RWPE1 (cell line): Measurements from ENCODE around the gene ARID3B.

ENCODE experiments used
- CTCF ChIA-PET: fragments of 350-600 bp; sonication (Branson Sonifier 250); formaldehyde crosslinking; extraction: SDS; loops from one replicate; lab custom pipeline; 2021; lab: Yijun Ruan, JAX
- POLR2A ChIA-PET: fragments of 400-600 bp; formaldehyde crosslinking; extraction: SDS; loops from one replicate; lab custom pipeline; 2020; ENCODE audit warnings: antibody characterized with exemption; ENCODE audit not compliant: low non-redundant PET; lab: Yijun Ruan, JAX
- DNase-seq: peaks from one replicate; pipeline ENCODE4 v3.0.0; 2012; ENCODE audit warnings: low spot score
- H3K27ac ChIP-seq: fragments of 450-650 bp; 2 replicates; pipeline ENCODE4 v1.5.1; 2017
- CTCF ChIP-seq: fragments of 450-650 bp; conservative IDR thresholded peaks from 2 replicates; pipeline ENCODE4 v1.5.1; 2017; ENCODE audit warnings: low read depth, mild to moderate bottlenecking

The ARID3B gene

GRCh38 chr15:74609938-74610301 lies 68.9 kb downstream of the ARID3B start:
- ChIA-PET POLR2A (no interaction called here), CTCF (interaction anchor here (0.7 kb wide), 1 partner anchor 25 kb away, joined by 4 read pairs; no protein-coding TSS in a partner anchor)
- no peak for TF ChIP-seq CTCF

DNA sequence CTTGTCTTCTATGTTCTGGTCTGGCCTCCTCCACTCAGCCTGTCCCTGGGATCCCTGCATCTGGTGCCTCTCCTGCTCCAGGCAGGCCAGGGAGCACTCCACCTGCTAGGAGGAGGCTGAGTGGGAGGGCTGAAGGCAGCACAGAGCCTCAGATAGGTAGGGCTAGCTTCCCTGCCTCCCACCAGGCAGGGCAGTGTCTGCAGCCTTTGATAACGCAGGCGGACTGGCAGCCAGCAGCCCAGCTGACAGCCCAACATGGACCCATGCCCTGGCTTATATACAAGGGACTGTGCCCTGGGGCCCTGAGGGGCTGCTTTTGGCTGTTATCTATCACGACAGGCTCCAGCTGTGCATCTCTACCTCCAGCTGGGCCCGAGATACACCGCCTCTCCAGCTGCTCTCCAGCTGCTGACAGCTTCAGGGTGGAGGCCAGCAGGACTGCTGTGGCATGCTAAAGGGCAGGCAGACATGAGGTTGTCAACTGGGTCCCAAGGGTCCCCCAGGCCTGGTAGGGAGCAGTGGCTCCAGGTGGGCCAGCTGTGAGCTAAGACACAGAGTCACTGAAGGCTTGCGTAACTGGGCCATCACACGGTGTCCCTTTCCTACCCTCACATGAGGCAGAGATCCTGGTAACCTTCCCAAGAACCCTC lies 69.4 kb downstream of the ARID3B start:
- no peak for DNase-seq
- ChIA-PET CTCF (interaction anchor here (0.7 kb wide), 2 partner anchors 24 to 236 kb away, joined by 4 read pairs; no protein-coding TSS in a partner anchor), POLR2A (no interaction called here)
- TF ChIP-seq CTCF, result no peak
- H3K27ac ChIP-seq, result peak overlapping the region; percentile 53; the same call in 1 of the 2 replicates

More at GRCh38 chr15:74609938-74610301, 68.9 kb downstream of the ARID3B start:
- DNase-seq, result no peak
- H3K27ac ChIP-seq, result no peak overlapping the region; the same call in 1 of the 2 replicates

GRCh38 chr15:74611341-74611740 lies 70.3 kb downstream of the ARID3B start:
- ChIA-PET POLR2A (no interaction called here), CTCF (interaction anchor here (0.6 kb wide), 2 partner anchors 237 to 282 kb away, joined by 3 to 4 read pairs; no protein-coding TSS in a partner anchor)
- peak overlapping the region; percentile 53 for H3K27ac ChIP-seq
- DNase-seq, result no peak
- no peak for TF ChIP-seq CTCF

GRCh38 chr15:74611834-74612233 lies 70.8 kb downstream of the ARID3B start:
- peak overlapping the region; percentile 53 for H3K27ac ChIP-seq
- DNase-seq, result no peak
- no peak for TF ChIP-seq CTCF
- CTCF ChIA-PET, result no interaction called here
- POLR2A ChIA-PET, result no interaction called here

DNA sequence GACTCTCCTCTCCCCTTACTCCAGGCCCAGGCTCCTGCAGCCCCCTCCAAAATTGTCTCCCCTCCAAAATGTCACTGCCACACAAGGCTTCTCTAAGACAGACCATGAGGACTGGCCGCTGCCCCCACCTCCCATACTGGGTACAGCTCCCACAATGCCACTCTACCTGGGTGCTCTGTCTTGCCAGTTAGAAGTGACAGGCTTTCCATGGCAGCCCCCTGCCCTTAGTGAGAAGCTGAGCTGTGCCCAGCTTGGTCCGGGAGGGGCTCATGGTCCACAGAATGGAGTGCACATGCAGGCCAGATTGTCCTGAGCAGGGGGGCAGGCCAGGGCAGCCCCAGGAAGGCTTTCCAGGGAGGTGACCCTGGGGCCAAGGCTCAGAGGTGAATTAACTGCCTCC lies 71.7 kb downstream of the ARID3B start:
- POLR2A ChIA-PET, result interaction anchor here (0.6 to 1.3 kb wide), 2 partner anchors 14 to 144 kb away, joined by 4 to 7 read pairs; no protein-coding TSS in a partner anchor
- DNase-seq, result no peak
- TF ChIP-seq CTCF, result no peak
- H3K27ac ChIP-seq, result peak overlapping the region; percentile 92; the same call in 1 of the 2 replicates
- CTCF ChIA-PET, result interaction anchor here (0.8 kb wide), 1 partner anchor 169 kb away, joined by 3 read pairs; no protein-coding TSS in a partner anchor

DNA sequence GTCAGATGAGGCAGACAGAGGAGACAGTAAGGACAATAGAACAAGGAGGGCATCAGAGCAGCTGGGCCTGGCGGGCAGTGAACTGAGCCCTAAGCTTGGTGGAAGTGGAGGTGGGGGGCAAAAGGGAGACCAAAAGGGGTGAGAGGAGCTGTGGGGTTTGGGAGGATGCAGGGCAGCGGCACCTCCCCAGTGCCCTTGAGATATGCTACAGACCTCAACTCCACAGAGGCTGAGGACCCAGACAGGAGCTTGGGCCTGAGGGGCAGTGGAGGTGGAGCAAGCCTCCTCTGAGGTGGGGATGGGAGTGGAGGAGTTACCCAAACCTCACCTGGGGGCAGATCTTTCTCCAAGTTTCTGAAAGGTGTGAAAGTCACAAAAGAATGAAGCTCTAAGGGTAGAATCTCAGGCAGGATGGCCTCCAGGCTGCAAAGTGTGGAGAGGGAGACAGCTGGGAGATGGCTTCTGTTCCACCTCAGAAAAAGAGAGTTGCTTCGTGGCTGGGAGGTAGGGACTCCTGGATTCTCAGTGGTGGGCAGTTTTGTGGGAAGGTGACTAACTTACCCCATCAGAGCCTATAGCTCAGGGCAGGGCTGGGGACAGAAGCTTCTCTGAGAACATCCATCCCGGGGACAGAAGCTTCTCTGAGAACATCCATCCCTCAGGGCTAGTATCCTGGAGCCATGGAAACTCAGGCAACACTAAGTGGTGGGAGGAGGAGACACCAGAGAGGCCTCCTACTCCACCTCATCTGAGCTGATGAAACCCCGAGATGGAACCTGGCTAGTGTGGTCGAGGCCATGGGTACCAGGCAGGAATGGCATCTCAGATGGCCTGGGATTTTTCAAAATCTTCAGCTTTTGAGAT lies 72.3 kb downstream of the ARID3B start:
- no peak for TF ChIP-seq CTCF
- peak overlapping the region; percentile 92 for H3K27ac ChIP-seq
- ChIA-PET POLR2A (interaction anchor here (0.6 to 1.3 kb wide), 2 partner anchors 14 to 144 kb away, joined by 4 to 7 read pairs; no protein-coding TSS in a partner anchor), CTCF (interaction anchor here (0.8 to 1.4 kb wide), 2 partner anchors 72 to 168 kb away, joined by 3 to 4 read pairs; partner anchors contain the start of gene ARID3B)
- no peak for DNase-seq
